Astrocyte (in vitro differentiated cells and primary cell): ENCODE results near the gene SLC25A41.

ENCODE experiments used
- EZH2 ChIP-seq: IDR thresholded peaks from 2 replicates; pipeline ENCODE4 v1.6.1; 2012; ENCODE audit warnings: mild to moderate bottlenecking, low read length, inconsistent platforms; ENCODE audit not compliant: insufficient read depth
- TF ChIP-seq, protein P1 (sequence below): IDR thresholded peaks from 2 replicates; pipeline ENCODE4 v1.5.1; 2011; ENCODE audit warnings: low read depth, mild to moderate bottlenecking, inconsistent platforms, low read length, moderate library complexity; ENCODE audit not compliant: insufficient read depth

DNA sequence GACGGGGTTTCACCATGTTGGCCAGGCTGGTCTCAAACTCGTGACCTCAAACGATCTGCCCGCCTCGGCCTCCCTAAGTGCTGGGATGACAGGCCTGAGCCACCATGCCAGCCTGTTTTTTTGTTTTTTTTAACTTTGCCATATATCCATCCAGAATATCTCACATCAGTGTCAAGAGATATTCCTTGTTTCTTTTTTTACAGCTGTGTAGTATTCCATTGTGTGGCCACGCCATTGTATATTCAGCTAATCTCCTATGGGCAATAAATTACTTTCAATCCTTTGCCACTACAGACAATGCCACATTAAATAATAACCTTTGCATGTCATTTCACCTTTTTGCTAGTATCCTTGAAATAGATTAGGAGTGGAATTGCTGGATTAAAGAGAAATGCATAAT lies 24.2 kb downstream of the SLC25A41 start:
- TF ChIP-seq, protein P1, sequence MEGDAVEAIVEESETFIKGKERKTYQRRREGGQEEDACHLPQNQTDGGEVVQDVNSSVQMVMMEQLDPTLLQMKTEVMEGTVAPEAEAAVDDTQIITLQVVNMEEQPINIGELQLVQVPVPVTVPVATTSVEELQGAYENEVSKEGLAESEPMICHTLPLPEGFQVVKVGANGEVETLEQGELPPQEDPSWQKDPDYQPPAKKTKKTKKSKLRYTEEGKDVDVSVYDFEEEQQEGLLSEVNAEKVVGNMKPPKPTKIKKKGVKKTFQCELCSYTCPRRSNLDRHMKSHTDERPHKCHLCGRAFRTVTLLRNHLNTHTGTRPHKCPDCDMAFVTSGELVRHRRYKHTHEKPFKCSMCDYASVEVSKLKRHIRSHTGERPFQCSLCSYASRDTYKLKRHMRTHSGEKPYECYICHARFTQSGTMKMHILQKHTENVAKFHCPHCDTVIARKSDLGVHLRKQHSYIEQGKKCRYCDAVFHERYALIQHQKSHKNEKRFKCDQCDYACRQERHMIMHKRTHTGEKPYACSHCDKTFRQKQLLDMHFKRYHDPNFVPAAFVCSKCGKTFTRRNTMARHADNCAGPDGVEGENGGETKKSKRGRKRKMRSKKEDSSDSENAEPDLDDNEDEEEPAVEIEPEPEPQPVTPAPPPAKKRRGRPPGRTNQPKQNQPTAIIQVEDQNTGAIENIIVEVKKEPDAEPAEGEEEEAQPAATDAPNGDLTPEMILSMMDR = no peak
- TF ChIP-seq EZH2 = no peak
